Adipocyte (in vitro differentiated cells): Measurements from ENCODE around the gene TRMT61A.
"Not testable (repeated sequence)": the region's sequence is repeated elsewhere in the genome, so short reads cannot be mapped to it uniquely, and the experiment has no call there.

ENCODE experiments used
- DNase-seq: peaks from one replicate; pipeline ENCODE4 v3.0.0-alpha.2; 2015; ENCODE audit warnings: low read depth
- H3K27me3 ChIP-seq: replicated peaks from 2 replicates; pipeline ENCODE4 v1.7.0; 2013; ENCODE audit warnings: mild to moderate bottlenecking, low read length, moderate library complexity; ENCODE audit not compliant: control insufficient read depth, insufficient read depth
- H3K36me3 ChIP-seq: 2 replicates; pipeline ENCODE4 v1.7.0; 2013; ENCODE audit warnings: low read length, mild to moderate bottlenecking, moderate library complexity; ENCODE audit not compliant: control insufficient read depth, insufficient read depth, severe bottlenecking
- H3K4me1 ChIP-seq: 2 replicates; pipeline ENCODE4 v1.7.0; 2013; ENCODE audit warnings: mild to moderate bottlenecking, low read length, moderate library complexity; ENCODE audit not compliant: control insufficient read depth, insufficient read depth
- H3K4me3 ChIP-seq: 2 replicates; pipeline ENCODE4 v1.7.0; 2013; ENCODE audit warnings: mild to moderate bottlenecking, low read length, moderate library complexity
- H3K9ac ChIP-seq: 2 replicates; pipeline ENCODE4 v1.7.0; 2013; ENCODE audit warnings: mild to moderate bottlenecking, low read length, moderate library complexity
- H3K9me3 ChIP-seq: 2 replicates; pipeline ENCODE4 v1.7.0; 2013; ENCODE audit warnings: mild to moderate bottlenecking, low read length, moderate library complexity; ENCODE audit not compliant: control insufficient read depth

Gene TRMT61A

GRCh38 chr14:103509864-103510723 lies 18.9 kb upstream of the TRMT61A start:
- H3K36me3 ChIP-seq: peaks cover 48% of the 10 kb centered on the region
- no peaks in the 10 kb centered on the region for H3K9me3 ChIP-seq
- H3K4me1 ChIP-seq: peaks cover 16% of the 10 kb centered on the region
- no peak overlapping the region for H3K9ac ChIP-seq
- H3K4me3 ChIP-seq: no peak overlapping the region
- no peak for DNase-seq
- H3K27me3 ChIP-seq: no peaks in the 10 kb centered on the region

GRCh38 chr14:103510724-103511693 lies 18.0 kb upstream of the TRMT61A start:
- no peaks in the 10 kb centered on the region for H3K27me3 ChIP-seq
- H3K9ac ChIP-seq: no peak overlapping the region
- H3K36me3 ChIP-seq: peaks cover 42% of the 10 kb centered on the region
- H3K4me3 ChIP-seq: no peak overlapping the region
- H3K4me1 ChIP-seq: peaks cover 16% of the 10 kb centered on the region
- H3K9me3 ChIP-seq: no peaks in the 10 kb centered on the region
- no peak for DNase-seq

GRCh38 chr14:103512180-103512579 lies 16.8 kb upstream of the TRMT61A start:
- not testable (repeated sequence) for H3K27me3 ChIP-seq, H3K9me3 ChIP-seq, H3K4me3 ChIP-seq, DNase-seq
- H3K36me3 ChIP-seq: peaks cover 37% of the 10 kb centered on the region
- H3K4me1 ChIP-seq: peaks cover 16% of the 10 kb centered on the region
- peak overlapping the region; percentile 45 for H3K9ac ChIP-seq

- H3K27me3 ChIP-seq: no peaks in the 10 kb centered on the region
- H3K9me3 ChIP-seq: no peaks in the 10 kb centered on the region
- peaks cover 21% of the 10 kb centered on the region for H3K4me1 ChIP-seq
- no peak overlapping the region for H3K4me3 ChIP-seq
- H3K9ac ChIP-seq: peak overlapping the region; percentile 45
- peaks cover 29% of the 10 kb centered on the region for H3K36me3 ChIP-seq
- no peak for DNase-seq
Observed at GRCh38 chr14:103512701-103513611, 16.0 kb upstream of the TRMT61A start.

GRCh38 chr14:103514596-103515421 lies 14.2 kb upstream of the TRMT61A start:
- Histone ChIP-seq H3K4me1 (peaks cover 39% of the 10 kb centered on the region), H3K36me3 (peaks cover 17% of the 10 kb centered on the region), H3K9ac (no peak overlapping the region), H3K27me3 (no peaks in the 10 kb centered on the region), H3K4me3 (no peak overlapping the region), H3K9me3 (no peaks in the 10 kb centered on the region)
- no peak for DNase-seq

GRCh38 chr14:103516426-103517173 lies 12.4 kb upstream of the TRMT61A start:
- H3K9ac ChIP-seq: no peak overlapping the region
- H3K4me3 ChIP-seq: no peak overlapping the region
- H3K27me3 ChIP-seq: no peaks in the 10 kb centered on the region
- peaks cover 12% of the 10 kb centered on the region for H3K36me3 ChIP-seq
- no peaks in the 10 kb centered on the region for H3K9me3 ChIP-seq
- DNase-seq: no peak
- H3K4me1 ChIP-seq: peaks cover 46% of the 10 kb centered on the region

- H3K4me1 ChIP-seq: peaks cover 46% of the 10 kb centered on the region
- no peaks in the 10 kb centered on the region for H3K9me3 ChIP-seq
- H3K4me3 ChIP-seq: no peak overlapping the region
- no peaks in the 10 kb centered on the region for H3K27me3 ChIP-seq
- peaks cover 12% of the 10 kb centered on the region for H3K36me3 ChIP-seq
- peak overlapping the region; percentile 52 for H3K9ac ChIP-seq
- DNase-seq: no peak
Observed at GRCh38 chr14:103517174-103517566, 11.8 kb upstream of the TRMT61A start.

GRCh38 chr14:103517721-103518421 lies 11.1 kb upstream of the TRMT61A start:
- Histone ChIP-seq H3K27me3 (no peaks in the 10 kb centered on the region), H3K9me3 (no peaks in the 10 kb centered on the region)
- peak; percentile 25 for DNase-seq

GRCh38 chr14:103518422-103519042 lies 10.5 kb upstream of the TRMT61A start:
- peak overlapping the region; percentile 52 for H3K9ac ChIP-seq
- no peaks in the 10 kb centered on the region for H3K9me3 ChIP-seq
- H3K27me3 ChIP-seq: no peaks in the 10 kb centered on the region
- H3K4me3 ChIP-seq: no peak overlapping the region
- peaks cover 12% of the 10 kb centered on the region for H3K36me3 ChIP-seq
- H3K4me1 ChIP-seq: peaks cover 37% of the 10 kb centered on the region
- peak; percentile 73 for DNase-seq

More at GRCh38 chr14:103517721-103518421, 11.1 kb upstream of the TRMT61A start:
- Histone ChIP-seq H3K4me3 (no peak overlapping the region), H3K9ac (peak overlapping the region; percentile 52), H3K4me1 (peaks cover 40% of the 10 kb centered on the region), H3K36me3 (peaks cover 12% of the 10 kb centered on the region)
